Activated T-helper 1 cell treated with Interleukin-2 at 50 U/mL for 16 hours (primary cell): ENCODE measurements around the gene SLIT3.

Source experiments
- DNase-seq: peaks from one replicate; pipeline ENCODE4 v3.0.0-alpha.2; 2020; ENCODE audit warnings: low read depth

The SLIT3 gene

GRCh38 chr5:169265888-169266287 lies 35.1 kb downstream of the SLIT3 start:
- no peak for DNase-seq

DNA sequence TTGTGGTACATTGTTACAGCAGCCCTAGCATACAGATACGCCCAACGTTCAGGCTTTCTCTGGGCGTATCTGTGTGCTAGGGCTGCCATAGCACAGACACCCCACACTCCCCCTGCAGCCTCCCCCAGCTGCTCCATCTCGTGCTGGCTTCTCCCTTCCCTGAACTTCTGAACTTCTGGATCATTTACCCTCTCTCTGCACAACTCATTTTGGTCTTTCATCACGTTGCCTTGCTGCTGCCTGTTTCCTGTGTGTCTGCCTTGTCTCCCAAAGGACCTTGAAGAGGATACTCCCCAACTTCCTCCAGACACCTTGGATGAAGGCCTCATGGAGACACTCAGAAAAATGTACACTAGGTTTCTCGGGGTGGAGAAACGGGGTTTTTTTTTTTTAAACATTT lies 37.3 kb downstream of the SLIT3 start:
- no peak for DNase-seq

GRCh38 chr5:169260896-169261569 lies 39.9 kb downstream of the SLIT3 start:
- no peak for DNase-seq

GRCh38 chr5:169258372-169259000 lies 42.5 kb downstream of the SLIT3 start:
- no peak for DNase-seq

- no peak for DNase-seq
Observed at GRCh38 chr5:169256191-169256590, 44.7 kb downstream of the SLIT3 start.

DNA sequence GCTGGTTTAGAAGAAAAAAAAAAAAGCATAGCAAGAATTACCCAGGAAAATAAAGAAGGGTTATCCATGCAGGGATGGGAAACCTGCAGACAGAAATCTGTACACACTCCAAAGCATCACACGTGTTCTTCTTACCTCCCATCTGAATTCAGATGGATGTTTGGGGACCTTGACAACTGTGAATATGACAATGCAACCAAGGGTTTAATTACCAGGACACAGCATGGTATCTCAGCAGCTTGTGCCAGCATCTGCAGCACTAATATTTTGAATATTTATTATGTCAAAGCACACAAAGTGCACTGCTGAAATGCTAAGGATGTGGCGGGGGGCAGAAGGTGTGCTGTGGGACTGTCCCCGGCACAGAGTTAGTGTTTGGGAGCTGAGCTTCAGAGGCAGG lies 47.9 kb downstream of the SLIT3 start:
- no peak for DNase-seq

GRCh38 chr5:169251333-169252084 lies 49.4 kb downstream of the SLIT3 start:
- no peak for DNase-seq

DNA sequence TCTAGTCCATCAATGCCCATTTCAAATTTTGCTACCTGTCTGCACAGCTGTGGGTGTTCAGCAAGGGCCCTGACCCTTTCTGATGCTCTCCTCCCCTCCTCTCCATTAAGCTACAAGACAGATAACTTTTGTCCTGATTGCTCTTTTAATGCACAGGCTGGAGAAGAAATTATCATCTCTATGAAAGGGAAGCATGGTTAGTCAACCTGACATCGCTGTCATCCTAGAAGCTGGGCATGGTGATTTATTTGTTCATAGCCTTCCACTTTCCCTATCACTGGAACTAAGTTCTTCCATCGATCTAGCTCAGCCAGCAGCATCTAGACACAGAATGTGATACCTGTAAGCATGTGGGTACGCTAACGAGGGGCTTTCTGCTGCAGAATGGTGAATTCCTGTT lies 50.1 kb downstream of the SLIT3 start:
- DNase-seq, result no peak

GRCh38 chr5:169248996-169249395 lies 51.9 kb downstream of the SLIT3 start:
- DNase-seq, result no peak

GRCh38 chr5:169248550-169248949 lies 52.4 kb downstream of the SLIT3 start:
- DNase-seq, result no peak

DNA sequence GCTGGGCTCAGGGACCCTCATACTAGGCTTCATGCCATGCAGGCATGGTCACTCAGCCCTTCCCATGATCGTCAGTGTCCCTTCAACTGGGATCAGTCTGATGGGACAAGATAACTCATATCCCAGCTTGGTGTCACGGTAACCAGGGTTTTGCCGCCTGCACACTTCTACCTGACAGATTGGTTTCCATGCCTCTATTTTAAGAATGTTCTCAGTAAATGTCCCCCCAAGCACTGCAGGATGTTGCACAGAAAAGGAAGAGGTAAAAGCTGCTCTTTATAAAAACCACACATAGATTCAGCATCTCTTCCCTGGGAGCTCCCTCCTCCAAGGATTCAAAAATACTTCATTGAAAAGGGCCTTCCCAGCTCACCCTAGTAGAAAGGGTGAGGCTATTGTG lies 56.1 kb downstream of the SLIT3 start:
- no peak for DNase-seq

DNA sequence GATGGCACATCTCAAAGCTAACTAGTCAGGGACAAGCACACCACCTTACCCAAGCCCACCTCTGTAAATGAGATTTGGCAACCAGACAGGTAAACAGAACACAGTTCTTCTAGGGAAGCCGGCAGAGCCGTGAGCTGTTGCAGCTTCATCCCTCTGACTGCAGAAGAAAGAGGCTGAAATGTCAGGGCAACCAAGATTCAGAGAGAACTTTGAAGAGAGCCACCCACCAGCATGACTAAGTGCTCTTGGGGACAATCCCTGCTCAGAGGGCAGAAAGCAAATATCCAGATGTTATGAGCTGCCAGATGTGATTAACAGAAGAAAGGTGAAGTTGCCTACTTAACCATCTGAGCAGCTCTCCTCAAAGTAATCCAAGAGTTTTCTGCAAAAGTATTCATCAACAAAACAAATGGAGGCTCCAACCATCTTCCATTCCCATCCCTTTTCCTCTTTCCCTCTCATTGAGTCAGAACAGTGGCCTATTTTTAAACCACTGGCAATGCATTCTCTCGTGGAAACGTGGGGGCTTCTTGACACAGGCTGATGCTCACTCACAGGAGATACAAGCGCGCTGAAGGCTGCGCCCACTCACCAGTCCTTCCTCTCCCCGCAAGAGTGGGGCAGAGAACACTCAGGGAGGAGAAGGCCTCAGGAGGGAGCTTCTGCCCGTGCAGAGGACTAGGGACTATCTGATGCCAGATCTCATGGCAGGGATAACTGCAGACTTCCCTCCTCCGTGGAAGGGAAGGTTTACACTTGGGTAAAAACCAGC lies 57.1 kb downstream of the SLIT3 start:
- DNase-seq, result no peak

DNA sequence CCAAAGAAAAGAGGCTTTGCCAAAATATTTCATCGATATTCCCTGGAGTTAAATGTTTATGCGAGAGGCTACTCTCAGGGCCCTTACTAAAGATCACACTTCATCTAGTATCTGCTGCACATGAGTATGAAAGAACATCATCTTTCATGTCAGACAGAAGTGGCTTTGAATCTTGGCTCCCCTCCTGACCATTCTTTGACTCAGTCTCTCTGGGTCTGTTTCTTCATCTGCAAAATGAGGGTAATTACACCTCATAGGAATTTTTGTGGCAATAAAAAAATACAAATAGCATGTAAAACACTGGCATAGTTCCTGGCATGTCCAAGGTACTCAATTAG lies 58.1 kb downstream of the SLIT3 start:
- no peak for DNase-seq

GRCh38 chr5:169242175-169242848 lies 58.6 kb downstream of the SLIT3 start:
- DNase-seq, result no peak

DNA sequence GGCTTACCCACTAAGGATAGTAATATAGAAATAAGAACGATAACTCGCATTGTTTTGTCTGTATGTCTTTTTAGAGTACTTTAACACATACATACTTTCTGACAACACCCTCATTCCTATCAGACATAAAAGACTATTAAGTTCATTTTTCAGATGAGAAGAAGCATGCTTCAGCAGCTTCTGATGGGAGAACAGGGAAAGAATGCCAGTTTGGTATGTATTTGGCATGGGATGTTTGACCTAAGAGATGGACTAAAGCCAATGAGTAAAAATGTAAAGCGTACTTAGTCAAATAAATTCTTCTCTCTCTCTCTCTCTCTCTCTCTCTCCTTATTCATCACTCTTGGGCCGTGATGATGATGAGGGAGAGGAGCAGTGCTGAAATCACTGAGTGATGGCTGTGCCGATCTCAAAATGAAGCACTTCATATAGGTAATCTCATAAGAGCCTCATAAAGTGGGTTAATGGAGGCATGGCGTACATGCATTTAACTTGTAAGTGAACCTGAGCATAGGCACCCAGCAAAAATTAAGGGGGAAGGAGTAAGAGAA lies 71.5 kb downstream of the SLIT3 start:
- no peak for DNase-seq

- DNase-seq, result no peak
Observed at GRCh38 chr5:169226895-169227294, 74.0 kb downstream of the SLIT3 start.

DNA sequence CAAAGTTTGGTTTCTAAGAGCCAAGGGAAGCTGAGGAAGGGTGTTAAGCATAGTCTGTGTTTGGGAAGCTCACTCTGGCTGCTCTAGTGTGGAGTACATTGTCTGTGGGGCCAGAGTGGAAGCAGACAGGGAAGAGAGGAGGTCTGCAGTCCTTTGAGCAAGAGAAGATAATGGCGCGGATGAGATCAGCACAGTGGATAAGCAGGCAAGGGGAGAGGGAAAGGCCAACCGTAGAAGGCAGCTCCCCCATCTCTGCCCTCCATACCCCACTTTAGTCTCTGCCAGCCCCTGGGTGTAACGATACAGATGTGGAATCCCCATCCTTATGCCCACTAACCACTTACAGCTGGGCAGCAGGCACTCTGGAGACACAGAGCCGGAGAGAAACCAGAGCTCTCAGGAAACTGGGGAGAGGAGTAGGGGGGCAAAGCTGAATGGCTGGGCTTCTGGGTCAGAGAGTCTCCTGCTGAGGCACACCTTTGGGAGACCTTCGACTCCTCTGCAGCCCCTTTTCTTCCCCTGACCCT lies 75.0 kb downstream of the SLIT3 start:
- DNase-seq, result no peak

DNA sequence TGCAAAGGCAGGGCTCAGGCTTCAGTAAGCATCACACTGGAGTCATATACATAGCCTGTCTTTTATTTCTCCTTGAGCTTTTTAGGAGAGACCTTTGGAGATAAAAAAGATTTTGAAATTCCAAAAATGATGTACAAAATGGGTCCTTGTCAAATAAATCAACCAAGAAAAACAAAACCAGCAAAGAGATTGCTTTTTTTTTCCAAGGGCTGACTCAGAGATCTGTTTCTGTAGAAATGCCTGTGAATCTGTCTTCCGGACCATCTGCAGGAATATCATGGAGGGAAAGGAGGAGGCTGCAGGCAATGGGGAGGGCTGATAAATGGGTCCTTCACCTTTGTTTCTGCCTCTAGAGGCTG lies 77.4 kb downstream of the SLIT3 start:
- DNase-seq, result no peak

DNA sequence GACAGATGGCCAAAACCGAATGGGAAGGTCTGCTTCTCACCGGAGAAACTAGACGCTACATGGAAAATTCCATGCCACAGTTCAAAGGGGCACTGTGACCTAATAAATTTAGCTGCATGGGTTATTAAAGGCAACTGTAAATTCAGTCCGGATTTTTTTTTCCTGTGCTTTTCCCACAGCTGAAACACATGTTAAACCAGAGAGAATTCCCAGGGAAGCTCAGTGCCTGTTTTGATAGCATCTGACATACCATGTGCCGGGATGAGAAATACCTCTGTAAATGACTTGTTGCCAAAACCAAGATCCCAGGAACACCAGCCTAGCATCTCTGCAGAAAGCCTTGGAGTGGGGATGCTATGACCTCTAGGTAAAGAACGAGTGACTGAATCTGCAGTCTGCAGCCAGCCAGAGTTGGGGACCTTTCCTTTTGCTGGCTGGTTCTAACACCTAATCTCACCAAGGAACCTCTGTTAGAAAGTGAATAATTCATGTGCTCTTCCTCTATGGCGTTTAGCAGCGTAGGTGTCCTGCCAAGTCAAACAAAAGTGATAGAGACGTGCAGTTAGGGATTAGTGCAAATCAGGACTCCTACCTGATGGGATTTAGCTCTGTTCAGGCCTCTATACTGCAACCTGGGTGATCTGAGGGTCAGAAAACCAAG lies 77.9 kb downstream of the SLIT3 start:
- DNase-seq, result no peak

DNA sequence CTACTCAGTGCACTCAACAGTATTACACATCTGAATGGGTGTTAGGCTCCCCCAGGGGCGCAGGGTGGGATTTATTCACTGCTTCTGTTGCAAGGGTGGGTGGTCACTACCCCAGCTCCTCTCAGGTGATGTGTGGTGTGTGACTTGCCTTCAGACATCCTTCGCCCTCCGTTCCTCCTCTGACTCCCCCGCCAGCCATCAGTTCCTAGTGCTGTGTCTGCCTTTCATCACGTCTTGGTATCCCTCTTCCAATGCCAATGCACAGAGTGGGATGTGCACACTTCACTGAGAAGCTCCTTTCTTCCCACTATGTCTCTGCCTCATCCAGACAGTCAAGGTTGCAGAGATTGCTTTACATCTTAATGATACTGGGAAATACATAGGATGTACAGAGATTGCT lies 79.4 kb downstream of the SLIT3 start:
- no peak for DNase-seq

- no peak for DNase-seq
Observed at GRCh38 chr5:169219961-169220360, 81.0 kb downstream of the SLIT3 start.
